NCI-H748 treated with DMSO at 0.1 percent for 48 hours (cell line): ENCODE data around the gene GINS2.

Source experiments
- DNase-seq: peaks from one replicate; lab custom pipeline; 2025; lab: John Stamatoyannopoulos, UW

The GINS2 gene

GRCh38 chr16:85689285-85689949 is 663 bp upstream of the GINS2 start:
- peak; percentile 60 for DNase-seq

- DNase-seq = no peak
These were observed 893 bp downstream of the GINS2 start for GRCh38 chr16:85687651-85688471.

- no peak for DNase-seq
These were observed 1.7 kb downstream of the GINS2 start for GRCh38 chr16:85686912-85687591.

- DNase-seq = no peak
These were observed 3.5 kb downstream of the GINS2 start for GRCh38 chr16:85685251-85685650.

GRCh38 chr16:85683363-85683762 is 5.4 kb downstream of the GINS2 start:
- no peak for DNase-seq

GRCh38 chr16:85682516-85682915 is 6.2 kb downstream of the GINS2 start:
- no peak for DNase-seq

GRCh38 chr16:85681255-85681654 is 7.5 kb downstream of the GINS2 start:
- DNase-seq = no peak

- no peak for DNase-seq
These were observed 8.3 kb downstream of the GINS2 start for GRCh38 chr16:85680352-85680944.

- DNase-seq = no peak
These were observed 8.9 kb downstream of the GINS2 start for GRCh38 chr16:85679870-85680269.

GRCh38 chr16:85678821-85679220 is 9.9 kb downstream of the GINS2 start:
- no peak for DNase-seq

- DNase-seq = no peak
These were observed 10.7 kb downstream of the GINS2 start for GRCh38 chr16:85678016-85678415.

- DNase-seq = no peak
These were observed 11.3 kb downstream of the GINS2 start for GRCh38 chr16:85677383-85677967.

- no peak for DNase-seq
These were observed 12.3 kb downstream of the GINS2 start for GRCh38 chr16:85676466-85676865.

- DNase-seq = no peak
These were observed 13.4 kb downstream of the GINS2 start for GRCh38 chr16:85675251-85675874.

GRCh38 chr16:85674828-85675227 is 13.9 kb downstream of the GINS2 start:
- no peak for DNase-seq

- no peak for DNase-seq
These were observed 14.4 kb downstream of the GINS2 start for GRCh38 chr16:85674418-85674755.

GRCh38 chr16:85673529-85674417 is 15.0 kb downstream of the GINS2 start:
- DNase-seq = no peak

- DNase-seq = no peak
These were observed 17.9 kb downstream of the GINS2 start for GRCh38 chr16:85670840-85671239.

- DNase-seq = no peak
These were observed 19.9 kb downstream of the GINS2 start for GRCh38 chr16:85668676-85669424.

- no peak for DNase-seq
These were observed 20.8 kb downstream of the GINS2 start for GRCh38 chr16:85667841-85668413.
